DND-41 (cell line): ENCODE data around the gene MUC22.

ENCODE experiments used
- EZH2 ChIP-seq: IDR thresholded peaks from 3 replicates; pipeline ENCODE4 v1.6.1; 2012; ENCODE audit warnings: borderline replicate concordance, low read depth, mild to moderate bottlenecking, moderate library complexity, low read length, inconsistent platforms; ENCODE audit not compliant: severe bottlenecking
- TF ChIP-seq, protein P1 (sequence below): IDR thresholded peaks from 2 replicates; pipeline ENCODE4 v1.5.1; 2012; ENCODE audit warnings: borderline replicate concordance, low read length, moderate library complexity, mild to moderate bottlenecking; ENCODE audit not compliant: poor library complexity, severe bottlenecking; ENCODE audit errors: extremely low read depth

- TF ChIP-seq, protein P1, sequence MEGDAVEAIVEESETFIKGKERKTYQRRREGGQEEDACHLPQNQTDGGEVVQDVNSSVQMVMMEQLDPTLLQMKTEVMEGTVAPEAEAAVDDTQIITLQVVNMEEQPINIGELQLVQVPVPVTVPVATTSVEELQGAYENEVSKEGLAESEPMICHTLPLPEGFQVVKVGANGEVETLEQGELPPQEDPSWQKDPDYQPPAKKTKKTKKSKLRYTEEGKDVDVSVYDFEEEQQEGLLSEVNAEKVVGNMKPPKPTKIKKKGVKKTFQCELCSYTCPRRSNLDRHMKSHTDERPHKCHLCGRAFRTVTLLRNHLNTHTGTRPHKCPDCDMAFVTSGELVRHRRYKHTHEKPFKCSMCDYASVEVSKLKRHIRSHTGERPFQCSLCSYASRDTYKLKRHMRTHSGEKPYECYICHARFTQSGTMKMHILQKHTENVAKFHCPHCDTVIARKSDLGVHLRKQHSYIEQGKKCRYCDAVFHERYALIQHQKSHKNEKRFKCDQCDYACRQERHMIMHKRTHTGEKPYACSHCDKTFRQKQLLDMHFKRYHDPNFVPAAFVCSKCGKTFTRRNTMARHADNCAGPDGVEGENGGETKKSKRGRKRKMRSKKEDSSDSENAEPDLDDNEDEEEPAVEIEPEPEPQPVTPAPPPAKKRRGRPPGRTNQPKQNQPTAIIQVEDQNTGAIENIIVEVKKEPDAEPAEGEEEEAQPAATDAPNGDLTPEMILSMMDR, result no peak
- TF ChIP-seq EZH2, result no peak
These were observed 27.4 kb downstream of the MUC22 start for GRCh38 chr6:31037682-31038081.
